DOHH2 (cell line): ENCODE measurements around the gene JARID2.

Source experiments
- H3F3A ChIP-seq: fragments of 200-600 bp; sonication (generic), shearing (Covaris generic); 2 replicates; pipeline ENCODE4 v1.6.0; 2016; ENCODE audit warnings: antibody characterized with exemption, mild to moderate bottlenecking; ENCODE audit not compliant: control insufficient read depth, insufficient read depth
- H3K27ac ChIP-seq: fragments of 200-600 bp; sonication (generic); 2 replicates; pipeline ENCODE4 v1.5.1; 2014; ENCODE audit warnings: low read depth, mild to moderate bottlenecking, low read length, moderate library complexity
- H3K27me3 ChIP-seq: fragments of 200-600 bp; sonication (generic); 2 replicates; pipeline ENCODE4 v1.6.1; 2014; ENCODE audit warnings: mild to moderate bottlenecking, low read length, mixed read lengths; ENCODE audit not compliant: control insufficient read depth
- H3K36me3 ChIP-seq: fragments of 200-600 bp; sonication (generic); 2 replicates; pipeline ENCODE4 v1.6.1; 2014; ENCODE audit warnings: mild to moderate bottlenecking, low read length, moderate library complexity, mixed read lengths; ENCODE audit not compliant: control insufficient read depth
- H3K4me1 ChIP-seq: fragments of 200-600 bp; sonication (generic); 2 replicates; pipeline ENCODE4 v1.6.1; 2014; ENCODE audit warnings: mild to moderate bottlenecking, low read length, mixed read lengths; ENCODE audit not compliant: control insufficient read depth
- H3K4me2 ChIP-seq: fragments of 200-600 bp; sonication (generic); 2 replicates; pipeline ENCODE4 v1.6.0; 2014; ENCODE audit warnings: mild to moderate bottlenecking, low read length, moderate library complexity
- H3K4me3 ChIP-seq: fragments of 200-600 bp; sonication (generic); 2 replicates; pipeline ENCODE4 v1.5.1; 2014; ENCODE audit warnings: mild to moderate bottlenecking, low read length, mixed read lengths
- H3K79me2 ChIP-seq: fragments of 200-600 bp; sonication (generic); 2 replicates; pipeline ENCODE4 v1.6.1; 2014; ENCODE audit warnings: mild to moderate bottlenecking, low read length, mixed read lengths; ENCODE audit not compliant: control insufficient read depth
- H3K9me2 ChIP-seq: fragments of 200-600 bp; sonication (generic); replicated peaks from 2 replicates; pipeline ENCODE4 v1.6.1; 2014; ENCODE audit warnings: mild to moderate bottlenecking, low read length, mixed read lengths; ENCODE audit not compliant: control insufficient read depth
- H3K9me3 ChIP-seq: fragments of 200-600 bp; sonication (generic); 2 replicates; pipeline ENCODE4 v1.6.1; 2014; ENCODE audit warnings: antibody characterized with exemption, low read length, mixed read lengths; ENCODE audit not compliant: control insufficient read depth, insufficient read depth
- H4K20me1 ChIP-seq: fragments of 200-600 bp; sonication (generic); 2 replicates; pipeline ENCODE4 v1.6.0; 2014; ENCODE audit warnings: low read depth, mild to moderate bottlenecking, antibody characterized with exemption, low read length, moderate library complexity; ENCODE audit not compliant: control insufficient read depth, insufficient read depth
- CTCF ChIP-seq: fragments of 200-600 bp; sonication (generic); IDR thresholded peaks from one replicate; pipeline ENCODE4 v1.5.1; 2014; ENCODE audit warnings: antibody characterized with exemption, mild to moderate bottlenecking, low read depth, low read length; ENCODE audit not compliant: poor library complexity, severe bottlenecking
- EZH2phosphoT487 ChIP-seq: fragments of 200-600 bp; sonication (generic); IDR thresholded peaks from 2 replicates; pipeline ENCODE4 v1.6.1; 2017; ENCODE audit warnings: borderline replicate concordance, mild to moderate bottlenecking, antibody characterized with exemption, low read length, moderate library complexity, mixed read lengths

The JARID2 gene

DNA sequence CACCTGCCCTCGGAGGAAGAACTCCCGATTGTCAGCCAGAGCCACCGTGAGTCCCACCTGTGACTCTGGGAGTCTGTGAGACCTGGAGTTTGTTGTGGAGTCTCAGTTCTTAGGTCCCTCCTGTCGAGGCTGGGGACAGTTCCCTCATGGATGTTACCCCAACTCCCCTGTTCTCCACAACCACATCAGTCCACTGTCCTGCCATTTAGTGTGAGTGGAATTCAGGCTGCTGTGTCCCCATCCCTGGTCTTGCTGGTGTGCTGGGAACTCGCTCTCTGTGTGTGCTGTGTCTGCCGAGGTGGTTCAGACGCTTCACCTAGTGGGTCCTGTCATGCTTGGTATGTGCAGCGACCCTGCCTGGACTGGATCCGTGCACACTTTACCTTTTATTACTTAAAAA, 253.7 kb downstream of the JARID2 start:
- Histone ChIP-seq H3K9me3 (no peaks in the 10 kb centered on the region), H3F3A (no peaks in the 10 kb centered on the region), H3K4me1 (no peaks in the 10 kb centered on the region), H3K79me2 (no peaks in the 10 kb centered on the region), H3K27ac (no peak overlapping the region), H3K9me2 (no peaks in the 10 kb centered on the region), H3K4me3 (no peak overlapping the region), H3K36me3 (no peaks in the 10 kb centered on the region), H3K4me2 (no peak overlapping the region), H3K27me3 (no peaks in the 10 kb centered on the region), H4K20me1 (no peaks in the 10 kb centered on the region)
- TF ChIP-seq EZH2phosphoT487, result no peak
- TF ChIP-seq CTCF, result no peak

GRCh38 chr6:15500078-15500740, 254.3 kb downstream of the JARID2 start:
- Histone ChIP-seq H3K79me2 (no peaks in the 10 kb centered on the region), H3K4me2 (no peak overlapping the region), H3K9me3 (no peaks in the 10 kb centered on the region), H3K27me3 (no peaks in the 10 kb centered on the region), H3K27ac (no peak overlapping the region), H4K20me1 (no peaks in the 10 kb centered on the region), H3K36me3 (no peaks in the 10 kb centered on the region), H3K4me1 (no peaks in the 10 kb centered on the region), H3F3A (no peaks in the 10 kb centered on the region), H3K4me3 (no peak overlapping the region), H3K9me2 (no peaks in the 10 kb centered on the region)
- TF ChIP-seq CTCF, result no peak
- TF ChIP-seq EZH2phosphoT487, result no peak

DNA sequence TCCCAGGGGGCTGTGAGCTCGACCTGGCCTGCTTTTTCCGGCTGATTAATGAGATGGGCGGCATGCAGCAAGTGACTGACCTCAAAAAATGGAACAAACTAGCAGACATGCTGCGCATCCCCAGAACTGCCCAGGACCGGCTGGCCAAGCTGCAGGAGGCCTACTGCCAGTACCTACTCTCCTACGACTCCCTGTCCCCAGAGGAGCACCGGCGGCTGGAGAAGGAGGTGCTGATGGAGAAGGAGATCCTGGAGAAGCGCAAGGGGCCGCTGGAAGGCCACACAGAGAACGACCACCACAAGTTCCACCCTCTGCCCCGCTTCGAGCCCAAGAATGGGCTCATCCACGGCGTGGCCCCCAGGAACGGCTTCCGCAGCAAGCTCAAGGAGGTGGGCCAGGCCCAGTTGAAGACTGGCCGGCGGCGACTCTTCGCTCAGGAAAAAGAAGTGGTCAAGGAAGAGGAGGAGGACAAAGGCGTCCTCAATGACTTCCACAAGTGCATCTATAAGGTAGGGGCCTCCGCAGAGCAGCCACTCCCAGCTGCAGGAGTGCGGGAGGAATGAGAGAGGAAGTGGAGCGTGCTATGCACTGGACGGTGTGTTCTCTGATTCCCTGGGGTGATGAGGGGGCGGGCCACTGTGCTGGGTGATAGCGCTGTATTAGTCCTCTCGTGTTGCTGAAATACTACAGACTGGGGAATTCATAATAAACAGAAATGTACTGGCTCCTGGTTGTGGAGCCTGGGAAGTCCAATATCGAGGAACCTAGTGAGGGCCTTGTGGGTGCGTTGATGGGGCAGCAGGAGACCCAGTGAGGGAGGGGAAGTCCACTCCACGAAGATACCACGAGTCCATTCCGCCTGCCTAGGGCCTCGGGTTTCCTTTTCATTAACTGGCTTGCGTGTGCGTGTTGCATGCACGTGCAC, 255.3 kb downstream of the JARID2 start:
- TF ChIP-seq EZH2phosphoT487, result no peak
- TF ChIP-seq CTCF, result no peak
- H3K27ac ChIP-seq, result no peak overlapping the region
- no peak overlapping the region for H3K4me3 ChIP-seq
- no peaks in the 10 kb centered on the region for H3K4me1 ChIP-seq
- no peaks in the 10 kb centered on the region for H3K9me3 ChIP-seq
- no peaks in the 10 kb centered on the region for H3K27me3 ChIP-seq
- no peaks in the 10 kb centered on the region for H4K20me1 ChIP-seq
- H3K79me2 ChIP-seq, result no peaks in the 10 kb centered on the region
- H3K36me3 ChIP-seq, result no peaks in the 10 kb centered on the region
- H3F3A ChIP-seq, result no peaks in the 10 kb centered on the region
- no peak overlapping the region for H3K4me2 ChIP-seq
- H3K9me2 ChIP-seq, result no peaks in the 10 kb centered on the region
